ENCODE results near the gene ACOXL.
"Not testable (repeated sequence)": the region's sequence is repeated elsewhere in the genome, so short reads cannot be mapped to it uniquely, and the experiment has no call there.

The ACOXL gene

DNA sequence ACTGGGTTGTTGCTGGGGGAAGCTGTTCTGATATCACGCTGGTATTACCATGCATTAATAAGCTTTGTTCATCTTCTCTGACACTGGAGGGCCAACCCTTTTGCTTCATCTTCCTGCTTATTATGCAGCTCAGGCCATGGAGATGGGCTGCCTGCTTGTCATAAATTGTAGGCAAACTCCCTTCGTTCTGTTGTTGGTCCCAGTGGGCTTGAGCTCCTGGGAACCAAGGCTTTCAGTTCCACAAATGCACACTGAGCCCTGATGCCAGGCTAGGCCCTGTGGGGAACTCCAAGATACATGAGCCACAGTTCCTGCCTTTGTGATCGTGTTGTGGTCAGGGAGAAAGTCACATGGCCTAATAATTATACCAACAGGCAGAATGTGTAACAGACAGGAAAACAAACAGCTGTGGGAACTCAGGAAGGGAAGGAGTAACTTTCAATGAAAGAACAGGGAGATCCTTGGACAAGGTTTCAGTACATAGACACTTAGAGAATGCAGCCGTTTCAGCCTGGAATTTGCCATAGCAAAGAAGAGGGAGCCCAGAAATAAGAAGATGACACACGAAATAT lies 339.3 kb downstream of the ACOXL start:
- peak; percentile 14 to 61 for DNase-seq

DNA sequence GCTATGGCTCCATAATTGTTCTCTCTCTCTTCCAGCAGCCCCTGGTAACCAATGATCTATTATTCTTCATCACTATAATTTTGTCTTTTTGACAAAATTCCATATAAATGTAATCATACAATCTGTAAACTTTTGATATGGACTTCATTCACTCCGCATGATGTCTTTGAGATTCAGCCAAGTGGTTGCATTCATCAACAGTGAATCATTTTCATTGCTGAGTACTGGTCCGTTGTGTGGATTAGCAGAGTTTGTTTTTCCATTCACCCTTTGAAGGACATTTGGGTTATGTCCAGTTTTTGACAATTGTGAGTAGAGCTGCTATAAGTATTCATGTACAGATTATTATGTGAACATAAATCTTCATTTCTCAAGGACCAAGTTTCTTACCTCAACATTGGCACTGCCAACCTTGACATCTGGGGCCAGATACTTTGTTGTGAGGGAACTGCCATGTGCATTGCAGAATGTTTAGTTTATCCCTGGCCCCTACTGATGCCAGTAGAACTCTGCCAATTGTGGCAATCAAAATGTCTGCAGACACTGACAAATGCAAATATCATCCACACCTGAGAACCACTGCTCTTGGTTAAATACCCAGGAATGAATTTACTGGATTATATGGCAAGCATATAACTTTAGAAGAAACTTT lies 340.0 kb downstream of the ACOXL start:
- DNase-seq: no peak

DNA sequence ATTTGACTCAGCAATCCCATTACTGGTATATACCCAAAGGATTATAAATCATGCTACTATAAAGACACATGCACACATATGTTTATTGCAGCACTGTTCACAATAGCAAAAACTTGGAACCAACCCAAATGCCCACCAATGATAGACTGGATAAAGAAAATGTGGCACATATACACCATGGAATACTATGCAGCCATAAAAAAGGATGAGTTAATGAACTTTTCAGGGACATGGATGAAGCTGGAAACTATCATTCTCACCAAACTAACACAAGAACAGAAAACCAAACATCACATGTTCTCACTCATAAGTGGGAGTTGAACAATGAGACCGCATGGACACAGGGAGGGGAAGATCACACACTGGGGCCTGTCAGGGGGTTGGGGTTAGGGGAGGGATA lies 350.3 kb downstream of the ACOXL start:
- DNase-seq: not testable (repeated sequence)

GRCh38 chr2:111091811-111092211 lies 359.4 kb downstream of the ACOXL start:
- DNase-seq: no peak

- DNase-seq: no peak
Measured at GRCh38 chr2:111094691-111095090, 362.3 kb downstream of the ACOXL start.

DNA sequence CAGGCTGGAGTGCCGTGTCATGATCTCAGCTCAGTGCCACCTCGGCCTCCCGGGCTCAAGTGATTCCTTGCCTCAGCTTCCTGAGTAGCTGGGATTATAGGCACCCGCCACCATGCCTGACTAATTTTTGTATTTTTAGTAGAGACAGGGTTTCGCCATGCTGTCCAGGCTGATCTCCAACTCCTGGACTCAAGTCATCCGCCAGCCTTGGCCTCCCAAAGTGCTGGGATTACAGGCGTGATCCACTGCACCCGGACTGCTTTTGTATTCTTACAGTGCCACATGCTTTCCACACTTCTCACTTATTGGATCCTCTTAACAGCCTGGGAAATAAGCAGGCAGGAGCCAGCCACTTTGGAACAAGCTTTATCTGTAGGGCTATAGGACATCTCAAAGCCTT lies 363.1 kb downstream of the ACOXL start:
- no peak for DNase-seq

DNA sequence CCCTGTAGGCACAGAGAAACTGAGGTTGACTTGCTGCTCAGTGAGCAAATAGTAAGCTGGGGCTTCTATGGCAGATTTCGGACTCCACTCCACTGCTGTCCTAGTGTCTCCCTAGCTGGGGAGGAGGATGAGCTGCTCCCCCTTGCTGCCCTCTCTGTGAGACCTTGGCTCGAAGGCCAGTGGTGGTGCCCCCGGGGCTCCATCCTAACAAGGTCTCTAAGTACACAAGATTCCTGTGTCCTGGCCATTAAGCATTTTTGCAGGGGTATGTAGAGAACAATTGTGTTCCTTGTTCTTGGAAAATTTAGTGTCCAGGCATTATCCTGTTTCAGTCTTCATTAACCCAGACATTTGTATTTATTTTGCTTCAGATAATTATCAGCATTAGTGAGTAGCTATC lies 367.0 kb downstream of the ACOXL start:
- DNase-seq: no peak

GRCh38 chr2:111100087-111100764 lies 367.9 kb downstream of the ACOXL start:
- no peak for DNase-seq

DNA sequence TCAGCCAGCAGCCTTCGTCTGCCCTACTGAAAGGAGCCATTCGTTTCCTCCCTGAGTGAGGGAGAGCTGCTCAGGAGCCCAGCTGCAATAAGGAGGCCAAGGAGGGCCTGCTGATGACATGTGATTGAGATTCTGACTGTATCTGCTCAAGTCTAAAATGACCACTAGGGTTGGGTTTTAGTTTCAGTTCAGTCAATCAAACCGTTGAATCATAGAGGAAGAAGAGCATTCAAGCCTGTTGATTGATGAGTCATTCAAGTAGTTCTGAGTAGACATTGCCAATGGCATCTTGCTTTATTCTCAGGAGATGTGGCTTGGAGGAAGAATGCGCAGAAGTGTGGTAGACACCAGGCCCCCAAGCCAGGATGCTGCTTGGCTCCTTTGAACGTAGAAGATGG lies 368.4 kb downstream of the ACOXL start:
- peak; percentile 77 to 92 for DNase-seq

GRCh38 chr2:111101592-111101991 lies 369.2 kb downstream of the ACOXL start:
- DNase-seq: no peak

GRCh38 chr2:111102216-111102615 lies 369.8 kb downstream of the ACOXL start:
- no peak for DNase-seq

GRCh38 chr2:111105926-111106325 lies 373.6 kb downstream of the ACOXL start:
- DNase-seq: peak in 1 of 2 donors; percentile 11

DNA sequence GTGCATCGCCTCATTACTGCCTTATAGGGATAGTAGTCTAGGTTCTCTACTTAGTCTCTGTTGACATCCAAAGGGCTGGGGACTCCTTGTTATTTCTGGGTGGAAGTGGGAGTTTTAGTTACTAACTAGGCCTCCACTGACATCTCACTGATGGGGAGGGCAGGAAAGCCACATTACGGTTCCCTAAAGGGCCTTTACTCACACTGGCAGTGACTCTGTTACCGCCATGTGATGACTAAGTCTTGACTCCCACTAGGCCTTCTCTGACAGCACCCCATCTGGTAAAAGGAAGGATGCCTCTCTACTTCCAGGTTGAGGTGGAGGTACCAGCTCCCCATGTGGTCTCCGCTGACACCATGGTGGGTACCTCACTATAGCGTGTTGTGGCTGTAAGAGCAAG lies 374.3 kb downstream of the ACOXL start:
- peak; percentile 50 to 77 for DNase-seq

DNA sequence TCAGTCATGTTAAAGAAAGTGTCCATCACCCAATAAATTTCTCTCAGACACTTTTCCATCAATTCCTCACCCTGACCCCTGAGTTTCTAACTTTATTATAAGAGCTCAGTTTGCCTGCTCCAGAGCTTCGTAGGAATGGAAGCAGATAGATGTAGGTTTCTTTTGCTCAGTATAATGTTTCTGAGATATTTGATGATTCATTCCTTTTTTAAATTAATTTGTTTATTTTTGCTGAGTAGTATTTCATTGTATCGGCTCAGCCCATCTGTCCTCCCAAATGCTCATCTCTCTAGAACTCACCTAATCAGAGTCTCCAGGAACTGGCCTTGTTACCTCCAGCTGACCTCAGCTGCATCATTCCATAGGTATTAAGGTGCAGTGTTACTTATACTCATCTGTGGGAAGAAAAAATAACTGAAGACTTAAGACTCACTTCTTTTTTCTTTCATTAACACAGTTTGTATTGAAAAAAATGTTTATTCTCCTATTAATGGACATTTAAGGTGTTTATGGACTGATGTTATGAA lies 376.4 kb downstream of the ACOXL start:
- no peak for DNase-seq

- no peak for DNase-seq
Measured at GRCh38 chr2:111111101-111111755, 378.9 kb downstream of the ACOXL start.

DNA sequence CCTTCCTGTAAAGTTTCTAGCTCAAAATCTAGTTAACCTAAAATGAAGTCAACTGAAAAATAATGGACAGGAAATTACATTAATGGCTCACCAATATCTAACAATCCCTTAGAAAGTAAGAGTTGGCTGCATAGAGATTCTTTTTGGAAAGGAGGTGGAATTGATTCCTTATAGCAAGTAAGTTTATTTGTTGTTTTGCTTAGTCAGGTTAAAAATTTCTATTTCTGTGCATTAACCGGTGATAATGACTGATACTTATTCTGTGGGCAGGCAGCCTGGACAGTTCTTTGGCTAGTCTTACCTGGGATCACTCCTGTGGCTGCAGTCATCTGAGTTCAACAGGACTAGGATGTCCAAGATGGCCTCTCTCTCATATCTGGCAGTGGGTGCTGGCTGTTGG lies 381.5 kb downstream of the ACOXL start:
- DNase-seq: no peak

GRCh38 chr2:111116011-111116746 lies 383.8 kb downstream of the ACOXL start:
- peak in 1 of 2 donors; percentile 26 for DNase-seq

DNA sequence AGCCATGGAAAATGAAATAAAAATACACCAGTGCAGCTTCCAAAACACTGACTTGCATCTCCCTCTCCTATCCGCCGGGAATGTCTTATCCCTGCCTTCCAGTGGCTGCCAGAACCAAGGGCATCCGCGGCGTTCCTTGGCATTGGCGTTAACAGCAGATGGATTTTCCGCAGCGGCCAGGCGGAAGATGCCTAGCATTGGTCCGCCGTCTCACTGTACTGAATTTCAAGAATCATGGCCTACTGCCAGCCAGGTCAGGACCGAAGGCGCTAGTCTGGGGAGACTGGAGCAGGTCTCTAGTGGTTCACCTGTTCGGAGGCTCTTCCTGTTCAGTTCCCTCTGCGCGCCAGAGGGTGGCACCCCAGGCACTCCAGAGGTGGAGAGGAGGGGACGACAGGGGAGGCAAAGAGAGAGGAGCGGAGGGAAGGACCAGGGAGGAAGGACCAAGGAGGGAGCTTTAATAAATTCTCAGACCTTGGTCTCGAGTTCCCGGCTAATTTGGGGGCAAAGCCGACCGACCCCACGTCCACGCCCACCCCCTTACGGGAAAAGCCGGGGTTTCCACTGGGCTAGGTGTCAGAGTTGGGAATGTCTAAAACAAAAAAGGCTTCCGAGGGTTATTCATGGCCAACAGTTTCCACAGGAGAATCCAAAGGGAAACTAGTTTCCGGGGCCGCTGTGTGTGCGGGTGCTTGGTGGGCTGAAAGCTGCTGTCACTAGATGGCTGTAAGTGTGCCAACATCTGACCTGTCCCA lies 384.6 kb downstream of the ACOXL start:
- peak; percentile 21 to 44 for DNase-seq

GRCh38 chr2:111117598-111118480 lies 385.5 kb downstream of the ACOXL start:
- peak; percentile 56 to 67 for DNase-seq

GRCh38 chr2:111118481-111118980 lies 386.2 kb downstream of the ACOXL start:
- DNase-seq: no peak

Measured in inflammatory macrophage (primary cell).